Hematopoietic multipotent progenitor cell treated with erythropoietin and hydrocortisone succinate and interleukin-3 and kit ligand, for 8 days (in vitro differentiated cells): ENCODE data around the gene CDC25A.
A peak's percentile ranks its signal among the peaks of the same experiment; 100 is the strongest.

Experiments used
- DNase-seq: peaks from one replicate; pipeline ENCODE4 v3.0.0-alpha.2; 2015

The CDC25A gene

GRCh38 chr3:48194446-48195071 lies 6.3 kb upstream of the CDC25A start:
- DNase-seq, result peak; percentile 55

GRCh38 chr3:48190911-48191310 lies 2.7 kb upstream of the CDC25A start:
- DNase-seq, result no peak

- DNase-seq, result no peak
Measured at GRCh38 chr3:48189321-48189720, 1.1 kb upstream of the CDC25A start.

GRCh38 chr3:48187579-48188265 lies 495 bp downstream of the CDC25A start:
- DNase-seq, result peak; percentile 18

- DNase-seq, result no peak
Measured at GRCh38 chr3:48187301-48187578, 977 bp downstream of the CDC25A start.

- peak; percentile 56 for DNase-seq
Measured at GRCh38 chr3:48186631-48187300, 1.5 kb downstream of the CDC25A start.

DNA sequence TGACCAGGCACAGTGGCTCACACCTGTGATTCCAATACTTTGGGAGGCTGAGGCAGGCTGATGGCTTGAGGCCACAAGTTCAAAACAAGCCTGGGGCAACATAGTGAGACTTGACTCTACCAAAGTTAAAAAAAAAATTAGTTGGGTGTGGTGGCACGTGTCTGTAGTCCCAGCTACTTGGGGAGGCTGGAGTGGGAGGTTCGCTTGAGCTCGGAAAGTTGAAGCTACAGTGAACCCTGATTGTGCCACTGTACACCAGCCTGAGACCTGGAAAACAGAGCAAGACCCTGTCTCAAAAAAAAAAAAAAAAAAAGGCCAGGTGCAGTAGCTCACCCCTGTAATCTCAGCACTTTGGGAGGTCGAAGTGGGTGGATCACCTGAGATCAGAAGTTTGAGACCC lies 3.1 kb downstream of the CDC25A start:
- DNase-seq, result no peak

DNA sequence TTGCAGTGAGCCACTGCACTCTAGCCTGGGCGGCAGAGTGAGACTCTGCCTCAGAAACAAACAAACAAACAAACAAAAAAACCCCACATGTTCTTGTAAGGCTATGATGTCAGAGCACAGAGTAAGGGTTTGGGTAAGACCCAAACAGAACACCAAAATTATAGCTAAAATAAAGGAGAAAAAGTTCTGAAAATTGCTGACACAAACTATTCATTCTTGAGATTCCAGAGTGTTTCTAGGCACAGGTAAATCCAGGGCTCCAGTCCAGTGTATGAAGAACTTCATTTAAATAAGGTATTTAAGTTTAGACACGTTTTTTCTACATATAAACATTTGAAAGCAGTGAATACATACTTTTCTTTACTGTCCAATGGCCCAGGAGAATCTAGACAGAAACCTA lies 3.9 kb downstream of the CDC25A start:
- DNase-seq, result no peak

- DNase-seq, result no peak
Measured at GRCh38 chr3:48180531-48181253, 7.5 kb downstream of the CDC25A start.

DNA sequence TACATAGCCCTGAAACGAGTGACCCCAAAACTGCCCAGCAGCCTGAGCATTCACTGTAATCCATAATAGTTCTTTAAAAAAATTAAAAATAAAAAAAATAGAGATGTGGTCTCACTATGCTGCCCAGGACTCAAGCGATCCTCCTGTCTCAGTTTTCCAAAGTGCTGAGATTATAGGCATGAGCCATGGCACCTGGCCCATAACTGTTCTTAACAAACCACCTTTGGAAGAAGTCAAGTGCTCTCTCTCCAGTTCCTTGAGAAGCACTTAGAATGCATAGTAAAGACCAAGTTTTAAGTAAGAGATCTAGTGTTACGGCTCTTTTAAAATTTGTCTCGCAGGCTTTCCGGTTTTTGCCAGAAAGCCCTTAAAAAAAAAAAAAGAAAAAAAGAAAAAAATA lies 8.2 kb downstream of the CDC25A start:
- no peak for DNase-seq

- no peak for DNase-seq
Measured at GRCh38 chr3:48178072-48178471, 10.1 kb downstream of the CDC25A start.

DNA sequence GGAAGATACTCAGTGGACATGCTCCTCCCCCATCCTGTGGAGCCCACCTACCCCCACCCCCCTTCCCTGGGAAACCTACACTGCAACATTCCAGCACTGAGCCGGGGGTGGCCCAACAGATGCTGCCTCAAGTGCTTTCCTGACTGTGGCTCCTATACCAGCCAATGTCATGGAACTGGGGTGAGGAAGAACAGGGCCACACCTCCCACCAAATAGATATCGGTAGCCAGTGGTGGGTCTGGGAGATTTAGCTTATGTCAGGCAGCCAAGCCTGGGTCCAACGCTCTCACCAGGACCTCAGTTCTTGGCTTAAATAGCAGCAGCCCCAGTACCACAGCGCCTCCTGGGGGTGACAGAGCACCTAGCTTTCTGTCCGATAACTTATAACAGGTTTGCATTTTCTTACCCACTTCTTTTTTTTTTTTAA lies 30.3 kb downstream of the CDC25A start:
- DNase-seq, result peak; percentile 69

DNA sequence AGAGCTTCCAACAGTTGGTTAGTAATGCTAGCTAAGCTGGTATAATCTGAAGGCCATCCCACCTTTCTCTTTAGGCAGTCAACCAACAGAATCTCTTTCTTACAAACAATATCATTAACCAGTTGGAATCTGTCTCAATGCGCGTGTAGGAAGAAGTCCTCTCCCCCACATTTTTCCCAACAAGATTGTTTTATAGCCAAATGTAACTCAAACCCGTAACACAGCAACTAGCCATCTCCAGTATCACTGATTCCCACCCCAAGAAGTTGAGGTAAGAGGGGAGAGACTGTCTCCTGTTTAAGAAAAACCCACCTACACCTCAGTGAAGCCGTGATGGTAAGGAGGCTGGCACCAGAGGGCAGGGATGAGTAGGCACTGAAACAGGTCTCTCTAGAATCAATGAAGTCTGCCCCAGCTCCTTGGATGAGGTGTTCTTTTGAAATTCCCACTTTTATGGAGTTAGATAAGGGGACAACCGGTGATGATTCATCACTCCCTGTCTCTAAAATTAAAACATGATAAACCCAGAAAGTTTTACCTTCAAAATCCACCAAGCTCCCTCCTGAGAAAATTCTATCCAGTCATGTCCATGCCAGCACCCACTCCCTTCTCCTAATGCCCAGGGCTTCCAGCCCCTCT lies 30.9 kb downstream of the CDC25A start:
- no peak for DNase-seq

- DNase-seq, result no peak
Measured at GRCh38 chr3:48156163-48156562, 32.1 kb downstream of the CDC25A start.

- DNase-seq, result no peak
Measured at GRCh38 chr3:48155122-48155521, 33.1 kb downstream of the CDC25A start.

- peak; percentile 25 for DNase-seq
Measured at GRCh38 chr3:48151807-48152427, 36.3 kb downstream of the CDC25A start.

GRCh38 chr3:48151058-48151806 lies 37.0 kb downstream of the CDC25A start:
- DNase-seq, result peak; percentile 72

DNA sequence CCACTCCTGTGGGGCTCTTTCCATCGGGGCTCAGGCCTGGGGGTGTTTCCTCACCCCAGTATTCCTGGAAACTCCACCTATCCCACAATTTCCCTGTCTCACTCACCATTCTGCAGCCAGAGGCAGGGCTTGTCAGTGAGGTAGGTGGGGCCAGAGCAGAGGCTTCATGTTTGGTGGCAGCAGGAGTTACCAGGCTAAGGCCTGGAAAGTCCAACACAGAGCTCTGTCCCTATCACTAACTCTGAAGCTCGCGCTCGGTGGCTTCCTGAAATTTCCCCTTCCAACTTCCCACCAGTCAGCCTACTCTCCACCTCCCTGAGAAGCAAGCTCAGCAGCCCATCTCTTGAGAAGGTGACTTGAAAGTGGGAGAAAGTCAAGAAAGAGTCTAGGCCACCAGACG lies 44.2 kb downstream of the CDC25A start:
- no peak for DNase-seq

- DNase-seq, result no peak
Measured at GRCh38 chr3:48143567-48143966, 44.6 kb downstream of the CDC25A start.

GRCh38 chr3:48142316-48142870 lies 45.8 kb downstream of the CDC25A start:
- DNase-seq, result no peak

- DNase-seq, result no peak
Measured at GRCh38 chr3:48141604-48142137, 46.5 kb downstream of the CDC25A start.
